ENCODE measurements around the gene UBFD1. TPM values are rescaled to one million over a fixed set of nuclear protein-coding genes. Genes with fewer than 3 reads are reported as not detected.

UBFD1 gene
- total RNA-seq, 4 donors from 2014 or later = 19.4 to 90.8 (median 37.9) TPM

GRCh38 chr16:23563186-23563585 lies 5.7 kb downstream of the UBFD1 start:
- no peak for TF ChIP-seq POLR2A (IDR thresholded peaks at IDR 0.05)
- TF ChIP-seq, protein P1, sequence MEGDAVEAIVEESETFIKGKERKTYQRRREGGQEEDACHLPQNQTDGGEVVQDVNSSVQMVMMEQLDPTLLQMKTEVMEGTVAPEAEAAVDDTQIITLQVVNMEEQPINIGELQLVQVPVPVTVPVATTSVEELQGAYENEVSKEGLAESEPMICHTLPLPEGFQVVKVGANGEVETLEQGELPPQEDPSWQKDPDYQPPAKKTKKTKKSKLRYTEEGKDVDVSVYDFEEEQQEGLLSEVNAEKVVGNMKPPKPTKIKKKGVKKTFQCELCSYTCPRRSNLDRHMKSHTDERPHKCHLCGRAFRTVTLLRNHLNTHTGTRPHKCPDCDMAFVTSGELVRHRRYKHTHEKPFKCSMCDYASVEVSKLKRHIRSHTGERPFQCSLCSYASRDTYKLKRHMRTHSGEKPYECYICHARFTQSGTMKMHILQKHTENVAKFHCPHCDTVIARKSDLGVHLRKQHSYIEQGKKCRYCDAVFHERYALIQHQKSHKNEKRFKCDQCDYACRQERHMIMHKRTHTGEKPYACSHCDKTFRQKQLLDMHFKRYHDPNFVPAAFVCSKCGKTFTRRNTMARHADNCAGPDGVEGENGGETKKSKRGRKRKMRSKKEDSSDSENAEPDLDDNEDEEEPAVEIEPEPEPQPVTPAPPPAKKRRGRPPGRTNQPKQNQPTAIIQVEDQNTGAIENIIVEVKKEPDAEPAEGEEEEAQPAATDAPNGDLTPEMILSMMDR (IDR thresholded peaks at IDR 0.05) = no peak
- Histone ChIP-seq H3K4me3 (no peak overlapping the region), H3K27ac (no peak overlapping the region), H3K27me3 (no peaks in the 10 kb centered on the region), H3K9me3 (no peaks in the 10 kb centered on the region), H3K4me1 (peaks cover 0 to 13% (median 0%) of the 10 kb centered on the region in 4 donors), H3K36me3 (peaks cover 0 to 81% (median 0%) of the 10 kb centered on the region in 3 donors)
- no peak for DNase-seq

- no peak for DNase-seq
- no peak for TF ChIP-seq POLR2A (IDR thresholded peaks at IDR 0.05)
- TF ChIP-seq, protein P1 (IDR thresholded peaks at IDR 0.05) = no peak
Measured at GRCh38 chr16:23564575-23565363, 7.2 kb downstream of the UBFD1 start.

DNA sequence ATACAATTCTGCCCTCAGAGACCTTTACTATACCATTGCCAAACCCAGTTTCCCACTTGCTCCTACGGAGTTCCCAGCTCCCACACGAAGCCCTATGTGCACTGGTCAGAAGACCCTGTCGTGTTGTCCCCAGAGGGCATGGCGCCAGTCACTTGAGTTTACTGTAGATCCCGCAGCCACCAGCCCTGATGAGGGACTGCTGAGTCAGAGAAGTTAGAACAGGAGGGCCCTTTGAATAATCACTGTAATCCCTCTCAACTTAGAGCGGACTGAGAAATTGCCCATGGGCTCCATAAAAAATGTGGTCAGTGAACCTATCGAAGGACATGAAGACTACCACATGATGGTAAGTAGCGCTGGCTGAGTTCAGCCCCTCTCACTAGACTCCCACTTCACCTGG lies 9.2 kb downstream of the UBFD1 start:
- TF ChIP-seq, protein P1 (IDR thresholded peaks at IDR 0.05) = no peak
- TF ChIP-seq POLR2A (IDR thresholded peaks at IDR 0.05) = no peak
- H3K27me3 ChIP-seq = no peaks in the 10 kb centered on the region
- peaks cover 0 to 3% (median 0%) of the 10 kb centered on the region in 4 donors for H3K4me1 ChIP-seq
- H3K27ac ChIP-seq = no peak overlapping the region
- H3K4me3 ChIP-seq = no peak overlapping the region
- no peak for DNase-seq
- H3K9me3 ChIP-seq = no peaks in the 10 kb centered on the region
- peaks cover 0 to 94% (median 0%) of the 10 kb centered on the region in 3 donors for H3K36me3 ChIP-seq

More at GRCh38 chr16:23564575-23565363, 7.2 kb downstream of the UBFD1 start:
- H3K4me3 ChIP-seq = no peak overlapping the region
- H3K9me3 ChIP-seq = no peaks in the 10 kb centered on the region
- no peaks in the 10 kb centered on the region for H3K4me1 ChIP-seq
- H3K27ac ChIP-seq = no peak overlapping the region
- H3K27me3 ChIP-seq = no peaks in the 10 kb centered on the region
- peaks cover 0 to 88% (median 0%) of the 10 kb centered on the region in 3 donors for H3K36me3 ChIP-seq

DNA sequence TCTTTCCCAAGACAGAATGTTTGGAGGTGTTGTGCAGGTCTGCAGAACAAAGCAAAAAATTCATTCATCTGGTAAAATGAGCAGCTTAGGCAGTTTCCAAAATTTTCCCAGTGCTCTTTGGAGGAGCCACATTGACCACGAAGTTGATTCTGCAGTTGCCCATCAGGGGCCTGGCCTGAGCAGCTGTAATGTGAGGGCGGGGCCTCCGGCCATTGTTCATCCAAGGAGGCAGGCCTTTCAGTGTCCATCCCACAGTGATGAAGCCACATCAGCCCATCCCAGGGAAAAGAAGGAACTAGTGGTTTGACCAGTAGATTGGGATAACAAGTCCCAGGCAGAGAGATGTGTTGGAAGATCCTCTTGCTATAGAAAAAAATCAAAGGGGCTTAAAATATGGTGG lies 10.1 kb downstream of the UBFD1 start:
- peaks cover 0 to 3% (median 0%) of the 10 kb centered on the region in 4 donors for H3K4me1 ChIP-seq
- peaks cover 0 to 92% (median 0%) of the 10 kb centered on the region in 3 donors for H3K36me3 ChIP-seq
- H3K4me3 ChIP-seq = no peak overlapping the region
- DNase-seq = no peak
- no peaks in the 10 kb centered on the region for H3K9me3 ChIP-seq
- TF ChIP-seq POLR2A (IDR thresholded peaks at IDR 0.05) = no peak
- TF ChIP-seq, protein P1 (IDR thresholded peaks at IDR 0.05) = no peak
- H3K27ac ChIP-seq = no peak overlapping the region
- H3K27me3 ChIP-seq = no peaks in the 10 kb centered on the region

DNA sequence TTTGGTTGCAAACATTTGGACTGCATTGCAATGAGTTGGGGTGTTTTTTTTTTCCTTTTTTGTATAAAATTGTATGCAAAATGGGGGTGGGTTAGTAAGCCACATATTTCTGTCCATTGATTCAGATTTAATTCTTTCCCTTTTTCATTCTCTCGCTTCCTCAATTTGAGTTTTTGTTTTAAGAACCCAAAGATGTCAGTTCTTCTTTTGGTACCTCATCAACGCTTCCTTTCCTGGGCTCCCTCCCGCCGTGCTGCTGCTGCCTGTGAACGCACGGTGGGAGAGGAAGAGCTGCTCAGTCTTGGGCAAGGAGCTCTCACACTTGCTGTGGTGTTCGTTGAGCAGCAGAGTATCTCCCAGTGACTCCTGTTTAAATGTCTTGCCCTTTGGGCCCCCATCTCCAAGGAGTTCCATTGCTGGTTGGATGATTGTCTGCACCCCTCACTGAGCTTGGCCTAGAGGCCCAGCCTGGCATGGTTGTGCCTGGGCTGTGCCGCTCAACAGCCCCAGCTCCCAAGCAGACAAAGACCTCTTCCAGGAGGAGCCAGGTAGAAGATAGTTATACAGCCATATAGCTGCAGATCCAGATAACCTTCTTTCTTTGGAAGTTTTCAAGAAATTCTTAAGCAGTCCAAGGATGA lies 13.6 kb downstream of the UBFD1 start:
- TF ChIP-seq POLR2A (IDR thresholded peaks at IDR 0.05) = no peak
- TF ChIP-seq, protein P1 (IDR thresholded peaks at IDR 0.05) = no peak
- DNase-seq = peak in 1 of 3 donors; percentile 41
- Histone ChIP-seq H3K4me1 (peaks cover 0 to 3% (median 0%) of the 10 kb centered on the region in 4 donors), H3K36me3 (peaks cover 0 to 87% (median 0%) of the 10 kb centered on the region in 3 donors), H3K27me3 (no peaks in the 10 kb centered on the region), H3K4me3 (no peak overlapping the region), H3K9me3 (no peaks in the 10 kb centered on the region), H3K27ac (no peak overlapping the region)
